RCC 7860 (cell line): ENCODE data around the gene RAPSN.

Experiments
- DNase-seq: peaks from one replicate; pipeline ENCODE4 v3.0.0-alpha.2; 2015; ENCODE audit warnings: low spot score
- FAIRE-seq: peaks from 2 replicates; lab custom pipeline; 2012; peaks lifted over from hg19 to GRCh38; lab: Jason Lieb, UNC

The RAPSN gene

GRCh38 chr11:47448566-47449427 lies at the start of gene RAPSN:
RAPSN (minus strand) TSS chr11:47449136; CDS start chr11:47448964, 172 bp downstream.
- DNase-seq (no peak), FAIRE-seq (no peak)

GRCh38 chr11:47498149-47498548 lies 49.2 kb upstream of the RAPSN start:
- no peak for FAIRE-seq
- no peak for DNase-seq

- DNase-seq (no peak), FAIRE-seq (no peak)
Observed at GRCh38 chr11:47496808-47497207, 47.9 kb upstream of the RAPSN start.

- no peak for FAIRE-seq
- DNase-seq: no peak
Observed at GRCh38 chr11:47495856-47496217, 46.9 kb upstream of the RAPSN start.

GRCh38 chr11:47495011-47495855 lies 46.3 kb upstream of the RAPSN start:
- no peak for DNase-seq
- FAIRE-seq: no peak

GRCh38 chr11:47489395-47489755 lies 40.4 kb upstream of the RAPSN start:
- DNase-seq (no peak), FAIRE-seq (no peak)

GRCh38 chr11:47488674-47489394 lies 39.9 kb upstream of the RAPSN start:
- FAIRE-seq (no peak), DNase-seq (no peak)

- DNase-seq (no peak), FAIRE-seq (no peak)
Observed at GRCh38 chr11:47488111-47488510, 39.2 kb upstream of the RAPSN start.

GRCh38 chr11:47487421-47487820 lies 38.5 kb upstream of the RAPSN start:
- DNase-seq: no peak
- FAIRE-seq: no peak

GRCh38 chr11:47485107-47485506 lies 36.2 kb upstream of the RAPSN start:
- no peak for FAIRE-seq
- no peak for DNase-seq

- DNase-seq (no peak), FAIRE-seq (no peak)
Observed at GRCh38 chr11:47483457-47483856, 34.5 kb upstream of the RAPSN start.

GRCh38 chr11:47480762-47481161 lies 31.8 kb upstream of the RAPSN start:
- DNase-seq: no peak

GRCh38 chr11:47478651-47479329 lies 29.9 kb upstream of the RAPSN start:
- FAIRE-seq (no peak), DNase-seq (no peak)

More at GRCh38 chr11:47480762-47481161, 31.8 kb upstream of the RAPSN start:
- no peak for FAIRE-seq

GRCh38 chr11:47477753-47478152 lies 28.8 kb upstream of the RAPSN start:
- FAIRE-seq (no peak), DNase-seq (no peak)

- no peak for DNase-seq
- no peak for FAIRE-seq
Observed at GRCh38 chr11:47477323-47477722, 28.4 kb upstream of the RAPSN start.

GRCh38 chr11:47470671-47471070 lies 21.7 kb upstream of the RAPSN start:
- DNase-seq (no peak), FAIRE-seq (no peak)

GRCh38 chr11:47469361-47470179 lies 20.6 kb upstream of the RAPSN start:
- DNase-seq (no peak), FAIRE-seq (no peak)

- DNase-seq (no peak), FAIRE-seq (no peak)
Observed at GRCh38 chr11:47468598-47469214, 19.8 kb upstream of the RAPSN start.

GRCh38 chr11:47467357-47467756 lies 18.4 kb upstream of the RAPSN start:
- FAIRE-seq (no peak), DNase-seq (no peak)
